GM21360 (cell line): ENCODE measurements around the gene FARP1.

Experiments
- ATAC-seq: cut with Tn5 transposase; IDR thresholded peaks from one replicate; pipeline ENCODE4 v1.9.1; 2021; ENCODE audit warnings: mild to moderate bottlenecking, moderate library complexity; ENCODE audit not compliant: unreplicated experiment

The FARP1 gene

GRCh38 chr13:98198683-98199082 is 55.8 kb downstream of the FARP1 start:
- ATAC-seq = no peak

GRCh38 chr13:98199480-98199879 is 56.6 kb downstream of the FARP1 start:
- ATAC-seq = no peak

- no peak for ATAC-seq
These were observed 57.5 kb downstream of the FARP1 start for GRCh38 chr13:98200211-98200878.

GRCh38 chr13:98201189-98201588 is 58.3 kb downstream of the FARP1 start:
- no peak for ATAC-seq

- ATAC-seq = no peak
These were observed 59.1 kb downstream of the FARP1 start for GRCh38 chr13:98201984-98202383.

- no peak for ATAC-seq
These were observed 60.9 kb downstream of the FARP1 start for GRCh38 chr13:98203646-98204326.

- ATAC-seq = no peak
These were observed 61.7 kb downstream of the FARP1 start for GRCh38 chr13:98204546-98204945.

GRCh38 chr13:98206946-98207345 is 64.1 kb downstream of the FARP1 start:
- no peak for ATAC-seq

- no peak for ATAC-seq
These were observed 64.5 kb downstream of the FARP1 start for GRCh38 chr13:98207416-98207815.

GRCh38 chr13:98208606-98209005 is 65.7 kb downstream of the FARP1 start:
- no peak for ATAC-seq

- no peak for ATAC-seq
These were observed 69.9 kb downstream of the FARP1 start for GRCh38 chr13:98212763-98213162.

GRCh38 chr13:98213354-98213753 is 70.5 kb downstream of the FARP1 start:
- no peak for ATAC-seq

- no peak for ATAC-seq
These were observed 71.2 kb downstream of the FARP1 start for GRCh38 chr13:98214008-98214643.

GRCh38 chr13:98214707-98215106 is 71.8 kb downstream of the FARP1 start:
- no peak for ATAC-seq

GRCh38 chr13:98215508-98215907 is 72.6 kb downstream of the FARP1 start:
- ATAC-seq = no peak

- ATAC-seq = no peak
These were observed 73.3 kb downstream of the FARP1 start for GRCh38 chr13:98216135-98216565.

- ATAC-seq = no peak
These were observed 73.9 kb downstream of the FARP1 start for GRCh38 chr13:98216711-98217285.

- no peak for ATAC-seq
These were observed 74.7 kb downstream of the FARP1 start for GRCh38 chr13:98217597-98217996.

- no peak for ATAC-seq
These were observed 76.8 kb downstream of the FARP1 start for GRCh38 chr13:98219685-98220084.

GRCh38 chr13:98220271-98220791 is 77.4 kb downstream of the FARP1 start:
- ATAC-seq = no peak

- ATAC-seq = no peak
These were observed 78.3 kb downstream of the FARP1 start for GRCh38 chr13:98221234-98221633.
